GM21825 (cell line): Measurements from ENCODE around the gene CALM1.

Experiments
- ATAC-seq: cut with Tn5 transposase; IDR thresholded peaks from one replicate; pipeline ENCODE4 v1.9.1; 2021; ENCODE audit warnings: mild to moderate bottlenecking, moderate library complexity; ENCODE audit not compliant: unreplicated experiment

The CALM1 gene

GRCh38 chr14:90407230-90407629 lies 10.4 kb downstream of the CALM1 start:
- ATAC-seq, result no peak

- ATAC-seq, result no peak
Observed at GRCh38 chr14:90408713-90409112, 11.9 kb downstream of the CALM1 start.

- ATAC-seq, result no peak
Observed at GRCh38 chr14:90409209-90409730, 12.4 kb downstream of the CALM1 start.

- ATAC-seq, result no peak
Observed at GRCh38 chr14:90412058-90412457, 15.2 kb downstream of the CALM1 start.

- ATAC-seq, result no peak
Observed at GRCh38 chr14:90416720-90417119, 19.9 kb downstream of the CALM1 start.

- ATAC-seq, result no peak
Observed at GRCh38 chr14:90418053-90418452, 21.2 kb downstream of the CALM1 start.

- ATAC-seq, result no peak
Observed at GRCh38 chr14:90419200-90419599, 22.4 kb downstream of the CALM1 start.

GRCh38 chr14:90421001-90421631 lies 24.3 kb downstream of the CALM1 start:
- ATAC-seq, result no peak

- ATAC-seq, result no peak
Observed at GRCh38 chr14:90421632-90422020, 24.8 kb downstream of the CALM1 start.

GRCh38 chr14:90423166-90423565 lies 26.3 kb downstream of the CALM1 start:
- no peak for ATAC-seq

- ATAC-seq, result no peak
Observed at GRCh38 chr14:90424075-90424474, 27.2 kb downstream of the CALM1 start.

- no peak for ATAC-seq
Observed at GRCh38 chr14:90424686-90425372, 28.0 kb downstream of the CALM1 start.

GRCh38 chr14:90425373-90425879 lies 28.6 kb downstream of the CALM1 start:
- ATAC-seq, result no peak

GRCh38 chr14:90426031-90426540 lies 29.3 kb downstream of the CALM1 start:
- no peak for ATAC-seq

- no peak for ATAC-seq
Observed at GRCh38 chr14:90426663-90427062, 29.8 kb downstream of the CALM1 start.

GRCh38 chr14:90427848-90428426 lies 31.1 kb downstream of the CALM1 start:
- ATAC-seq, result no peak

- no peak for ATAC-seq
Observed at GRCh38 chr14:90428676-90429075, 31.8 kb downstream of the CALM1 start.

GRCh38 chr14:90429236-90429635 lies 32.4 kb downstream of the CALM1 start:
- ATAC-seq, result no peak

GRCh38 chr14:90429754-90430153 lies 32.9 kb downstream of the CALM1 start:
- ATAC-seq, result no peak

- ATAC-seq, result no peak
Observed at GRCh38 chr14:90434370-90435020, 37.7 kb downstream of the CALM1 start.

GRCh38 chr14:90438841-90439240 lies 42.0 kb downstream of the CALM1 start:
- no peak for ATAC-seq
